Natural killer cell treated with Interleukin-12 subunit alpha and Interleukin-12 subunit beta and Interleukin-15 and Interleukin-18, amount 100 ng/mL, for 72 hours (primary cell): Measurements from ENCODE around the gene ALG11. TPM values are rescaled to one million over a fixed set of nuclear protein-coding genes. Genes with fewer than 3 reads are reported as not detected.

ENCODE experiments used
- ATAC-seq, 2 donors: fragments of 150-1000 bp; cut with Tn5 transposase in 1 of 2; sonication (Bioruptor Pico), chemical (Tn5 transposase) in 1 of 2; 2 replicates each; pipeline ENCODE4 v1.10.0; 2021
- DNase-seq: peaks from one replicate; pipeline ENCODE4 v3.0.0; 2022; ENCODE audit warnings: low spot score
- H3K27ac Mint-ChIP-seq, 2 donors: 1 replicate in 1 of 2; 2 replicates in 1 of 2; pipeline ENCODE4 v1.8.0; 2022; ENCODE audit warnings: mixed read lengths in 2 of 2, mild to moderate bottlenecking in 1 of 2, moderate library complexity in 1 of 2
- H3K27me3 Mint-ChIP-seq, 2 donors: 1 replicate in 1 of 2; 2 replicates in 1 of 2; pipeline ENCODE4 v1.8.0; 2022; ENCODE audit warnings: mixed read lengths in 2 of 2
- H3K36me3 Mint-ChIP-seq: one replicate; pipeline ENCODE4 v1.8.0; 2022; ENCODE audit warnings: mixed read lengths
- H3K4me1 Mint-ChIP-seq, 2 donors: 1 replicate in 1 of 2; 2 replicates in 1 of 2; pipeline ENCODE4 v1.8.0; 2022; ENCODE audit warnings: low read depth in 2 of 2, mixed read lengths in 2 of 2, mild to moderate bottlenecking in 1 of 2
- H3K4me3 Mint-ChIP-seq: one replicate; pipeline ENCODE4 v1.8.0; 2022; ENCODE audit warnings: mixed read lengths
- H3K9me3 Mint-ChIP-seq: 2 replicates; pipeline ENCODE4 v1.8.0; 2022; ENCODE audit warnings: mixed read lengths
- total RNA-seq, 2 donors: library from RNA; stranded (reverse); gene quantifications; one replicate each; pipeline ENCODE4 v1.2.3, GENCODE V29; 2022

Gene ALG11
- total RNA-seq, 2 donors from 2014 or later = 31.8 to 39.8 TPM

GRCh38 chr13:52003541-52003940 lies 8.7 kb upstream of the ALG11 start:
- H3K27me3 Mint-ChIP-seq = peaks cover 22 to 38% of the 10 kb centered on the region in 2 donors
- no peaks in the 10 kb centered on the region for H3K36me3 Mint-ChIP-seq
- no peak for DNase-seq
- H3K27ac Mint-ChIP-seq = no peak overlapping the region
- no peaks in the 10 kb centered on the region for H3K9me3 Mint-ChIP-seq
- no peak overlapping the region for H3K4me3 Mint-ChIP-seq
- no peaks in the 10 kb centered on the region for H3K4me1 Mint-ChIP-seq
- no peak for ATAC-seq

GRCh38 chr13:52004511-52005170 lies 7.6 kb upstream of the ALG11 start:
- Mint-ChIP-seq H3K36me3 (no peaks in the 10 kb centered on the region), H3K4me1 (no peaks in the 10 kb centered on the region), H3K27me3 (peaks cover 30 to 38% of the 10 kb centered on the region in 2 donors), H3K27ac (no peak overlapping the region), H3K9me3 (no peaks in the 10 kb centered on the region), H3K4me3 (no peak overlapping the region)
- DNase-seq (no peak), ATAC-seq (peak in 1 of 2 donors; percentile 14)

- H3K4me1 Mint-ChIP-seq = peaks cover 1 to 2% of the 10 kb centered on the region in 2 donors
- H3K27me3 Mint-ChIP-seq = peaks cover 37 to 38% of the 10 kb centered on the region in 2 donors
- H3K4me3 Mint-ChIP-seq = no peak overlapping the region
- no peaks in the 10 kb centered on the region for H3K9me3 Mint-ChIP-seq
- DNase-seq (no peak), ATAC-seq (no peak)
- no peaks in the 10 kb centered on the region for H3K36me3 Mint-ChIP-seq
- no peak overlapping the region for H3K27ac Mint-ChIP-seq
Observed at GRCh38 chr13:52005841-52006522, 6.2 kb upstream of the ALG11 start.

- peaks cover 5 to 6% of the 10 kb centered on the region in 2 donors for H3K4me1 Mint-ChIP-seq
- ATAC-seq = no peak
- no peak overlapping the region for H3K4me3 Mint-ChIP-seq
- DNase-seq = no peak
- H3K27ac Mint-ChIP-seq = no peak overlapping the region
- H3K9me3 Mint-ChIP-seq = no peaks in the 10 kb centered on the region
- peaks cover 35 to 42% of the 10 kb centered on the region in 2 donors for H3K27me3 Mint-ChIP-seq
- no peaks in the 10 kb centered on the region for H3K36me3 Mint-ChIP-seq
Observed at GRCh38 chr13:52006523-52007245, 5.5 kb upstream of the ALG11 start.

GRCh38 chr13:52009946-52010345 lies 2.3 kb upstream of the ALG11 start:
- DNase-seq = no peak
- Mint-ChIP-seq H3K4me1 (peaks cover 9 to 13% of the 10 kb centered on the region in 2 donors), H3K27ac (no peak overlapping the region), H3K27me3 (peaks cover 35 to 42% of the 10 kb centered on the region in 2 donors), H3K36me3 (peaks cover 6% of the 10 kb centered on the region), H3K9me3 (no peaks in the 10 kb centered on the region), H3K4me3 (peak overlapping the region; percentile 99)
- no peak for ATAC-seq

- no peaks in the 10 kb centered on the region for H3K9me3 Mint-ChIP-seq
- ATAC-seq = no peak
Observed at GRCh38 chr13:52010890-52011631, 1.1 kb upstream of the ALG11 start, which contains the start of gene ATP7B. TSS of gene ATP7B (minus strand) at chr13:52011450. CDS start at chr13:52011337, 113 bp downstream.

GRCh38 chr13:52012512-52012836 lies 276 bp downstream of the ALG11 start:
- Mint-ChIP-seq H3K27me3 (peaks cover 20 to 33% of the 10 kb centered on the region in 2 donors), H3K4me3 (peak overlapping the region; percentile 99), H3K27ac (peak overlapping the region; percentile 73 to 97), H3K36me3 (peaks cover 14% of the 10 kb centered on the region), H3K4me1 (peaks cover 15 to 21% of the 10 kb centered on the region in 2 donors), H3K9me3 (no peaks in the 10 kb centered on the region)
- DNase-seq = no peak
- no peak for ATAC-seq

More at GRCh38 chr13:52010890-52011631, 1.1 kb upstream of the ALG11 start, which contains the start of gene ATP7B:
- Mint-ChIP-seq H3K27me3 (peaks cover 30 to 42% of the 10 kb centered on the region in 2 donors), H3K4me3 (peak within 1 kb of the TSS; percentile 99), H3K4me1 (peaks cover 14 to 19% of the 10 kb centered on the region in 2 donors), H3K27ac (peak within 1 kb of the TSS; percentile 73 to 97), H3K36me3 (peaks cover 11% of the 10 kb centered on the region)
- no peak for DNase-seq

GRCh38 chr13:52016296-52016695 lies 4.1 kb downstream of the ALG11 start:
- H3K27ac Mint-ChIP-seq = no peak overlapping the region
- peaks cover 20 to 28% of the 10 kb centered on the region in 2 donors for H3K4me1 Mint-ChIP-seq
- ATAC-seq (no peak), DNase-seq (no peak)
- H3K4me3 Mint-ChIP-seq = no peak overlapping the region
- peaks cover 26% of the 10 kb centered on the region for H3K36me3 Mint-ChIP-seq
- H3K9me3 Mint-ChIP-seq = no peaks in the 10 kb centered on the region
- H3K27me3 Mint-ChIP-seq = peaks cover under 1 to 2% of the 10 kb centered on the region in 2 donors

- H3K27me3 Mint-ChIP-seq = no peaks in the 10 kb centered on the region
- ATAC-seq (no peak), DNase-seq (no peak)
- no peaks in the 10 kb centered on the region for H3K9me3 Mint-ChIP-seq
- peaks cover 16 to 20% of the 10 kb centered on the region in 2 donors for H3K4me1 Mint-ChIP-seq
- H3K36me3 Mint-ChIP-seq = peaks cover 26% of the 10 kb centered on the region
- H3K4me3 Mint-ChIP-seq = no peak overlapping the region
- H3K27ac Mint-ChIP-seq = no peak overlapping the region
Observed at GRCh38 chr13:52020191-52020590, 8.0 kb downstream of the ALG11 start.

GRCh38 chr13:52022356-52022755 lies 10.2 kb downstream of the ALG11 start:
- DNase-seq = no peak
- Mint-ChIP-seq H3K9me3 (no peaks in the 10 kb centered on the region), H3K27ac (no peak overlapping the region), H3K4me1 (peaks cover 26 to 28% of the 10 kb centered on the region in 2 donors), H3K4me3 (no peak overlapping the region), H3K27me3 (no peaks in the 10 kb centered on the region), H3K36me3 (peaks cover 38% of the 10 kb centered on the region)
- ATAC-seq = no peak

GRCh38 chr13:52024481-52024880 lies 12.3 kb downstream of the ALG11 start, which contains the start of gene UTP14C:
TSS of gene UTP14C (plus strand) at chr13:52024691. CDS start at chr13:52028805, 4,114 bp downstream.
- Mint-ChIP-seq H3K36me3 (peaks cover 43% of the 10 kb centered on the region), H3K9me3 (no peaks in the 10 kb centered on the region), H3K27me3 (no peaks in the 10 kb centered on the region), H3K27ac (no peak within 1 kb of the TSS), H3K4me3 (no peak within 1 kb of the TSS), H3K4me1 (peaks cover 24 to 32% of the 10 kb centered on the region in 2 donors)
- ATAC-seq (no peak), DNase-seq (no peak)

GRCh38 chr13:52025475-52026245 lies 13.5 kb downstream of the ALG11 start:
- Mint-ChIP-seq H3K4me3 (no peak overlapping the region), H3K27ac (no peak overlapping the region), H3K9me3 (no peaks in the 10 kb centered on the region), H3K27me3 (no peaks in the 10 kb centered on the region), H3K36me3 (peaks cover 45% of the 10 kb centered on the region), H3K4me1 (peaks cover 30 to 37% of the 10 kb centered on the region in 2 donors)
- DNase-seq = no peak
- no peak for ATAC-seq

- H3K27ac Mint-ChIP-seq = no peak overlapping the region
- H3K4me3 Mint-ChIP-seq = no peak overlapping the region
- DNase-seq = no peak
- no peak for ATAC-seq
- peaks cover 28 to 31% of the 10 kb centered on the region in 2 donors for H3K4me1 Mint-ChIP-seq
- H3K9me3 Mint-ChIP-seq = no peaks in the 10 kb centered on the region
- H3K27me3 Mint-ChIP-seq = no peaks in the 10 kb centered on the region
- peaks cover 39% of the 10 kb centered on the region for H3K36me3 Mint-ChIP-seq
Observed at GRCh38 chr13:52026246-52026626, 14.0 kb downstream of the ALG11 start.
